Common myeloid progenitor, CD34-positive (primary cell): Measurements from ENCODE around the gene COL15A1.
"Not testable (repeated sequence)": the region's sequence is repeated elsewhere in the genome, so short reads cannot be mapped to it uniquely, and the experiment has no call there.

Source experiments
- CTCF ChIA-PET: fragments of 350-600 bp; sonication (Branson Sonifier 250); formaldehyde crosslinking; loops from one replicate; lab custom pipeline; 2021; ENCODE audit warnings: antibody characterized with exemption; lab: Charles Lee
- POLR2A ChIA-PET: fragments of 350-600 bp; sonication (Branson Sonifier 250); formaldehyde crosslinking; loops from one replicate; lab custom pipeline; 2021; ENCODE audit warnings: antibody characterized with exemption; lab: Charles Lee
- DNase-seq, 3 donors: peaks; one replicate each; pipeline versions ENCODE4 v3.0.0 to v3.0.0-alpha.2; 2013
- H3K27ac ChIP-seq, 2 experiments: 1 replicate in 1 of 2; 2 replicates in 1 of 2; pipeline ENCODE4 v1.7.0; 2013; ENCODE audit warnings: inconsistent platforms in 2 of 2, low read length in 2 of 2, mild to moderate bottlenecking in 2 of 2, low read depth in 1 of 2, moderate library complexity in 1 of 2; ENCODE audit not compliant: severe bottlenecking in 2 of 2, insufficient read depth in 1 of 2, poor library complexity in 1 of 2
- H3K27me3 ChIP-seq, 5 experiments: replicated peaks in 2 of 5; 1 replicate in 3 of 5; 2 replicates in 2 of 5; pipeline versions ENCODE4 v1.6.1 to v1.7.0; 2013; ENCODE audit warnings: low read length in 4 of 5, mild to moderate bottlenecking in 2 of 5, moderate library complexity in 2 of 5, inconsistent platforms in 1 of 5; ENCODE audit not compliant: insufficient read depth in 5 of 5, control insufficient read depth in 4 of 5
- H3K36me3 ChIP-seq, 4 experiments: 1 replicate in 2 of 4; 2 replicates in 2 of 4; pipeline versions ENCODE4 v1.6.1 to v1.7.0; 2013; ENCODE audit warnings: low read length in 3 of 4, control low read depth in 1 of 4, mild to moderate bottlenecking in 1 of 4; ENCODE audit not compliant: control insufficient read depth in 4 of 4, insufficient read depth in 4 of 4
- H3K4me1 ChIP-seq, 4 experiments: 1 replicate in 3 of 4; 2 replicates in 1 of 4; pipeline versions ENCODE4 v1.6.1 to v1.7.1; 2013; ENCODE audit warnings: low read length in 3 of 4, mild to moderate bottlenecking in 3 of 4, control low read depth in 1 of 4, inconsistent platforms in 1 of 4, moderate library complexity in 1 of 4; ENCODE audit not compliant: control insufficient read depth in 4 of 4, insufficient read depth in 4 of 4; ENCODE audit errors: control extremely low read depth in 1 of 4
- H3K4me3 ChIP-seq, 7 experiments: 1 replicate in 4 of 7; 2 replicates in 3 of 7; pipeline versions ENCODE4 v1.5.1 to v1.7.0; 2013; ENCODE audit warnings: mild to moderate bottlenecking in 7 of 7, low read length in 6 of 7, moderate library complexity in 6 of 7, inconsistent platforms in 2 of 7, low read depth in 2 of 7, control low read depth in 1 of 7; ENCODE audit not compliant: insufficient read depth in 4 of 7, control insufficient read depth in 1 of 7; ENCODE audit errors: extremely low read depth in 1 of 7
- H3K9me3 ChIP-seq, 5 experiments: 1 replicate in 4 of 5; 2 replicates in 1 of 5; pipeline versions ENCODE4 v1.6.1 to v1.7.1; 2013; ENCODE audit warnings: low read length in 4 of 5, mild to moderate bottlenecking in 2 of 5, inconsistent platforms in 1 of 5, low read depth in 1 of 5, moderate library complexity in 1 of 5; ENCODE audit not compliant: control insufficient read depth in 4 of 5, insufficient read depth in 2 of 5; ENCODE audit errors: control extremely low read depth in 1 of 5
- WGBS: methylation state at CpG from one replicate; pipeline ENCODE4 v1.1.5; 2013; ENCODE audit not compliant: insufficient coverage; 5-methylcytosine and 5-hydroxymethylcytosine counted together

COL15A1 gene

DNA sequence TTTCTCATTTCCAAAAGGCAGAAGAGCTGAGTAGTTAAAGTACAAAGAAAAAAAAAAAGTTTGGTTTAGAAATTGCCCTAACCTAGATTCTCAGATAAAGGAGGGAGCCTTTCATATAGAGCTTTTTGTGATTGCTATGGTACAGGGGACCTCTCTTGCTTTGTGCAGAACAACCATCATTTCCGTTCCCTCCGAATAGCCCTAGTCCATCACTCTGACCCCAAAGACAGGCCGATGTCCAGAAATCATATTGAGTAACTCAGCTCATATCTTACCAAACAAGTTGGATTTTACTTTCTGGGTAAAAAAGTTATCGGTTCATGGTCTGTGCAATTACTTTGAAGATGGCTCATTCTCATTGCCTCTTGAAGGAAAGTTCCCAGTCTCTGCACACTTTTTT is 36.7 kb upstream of the COL15A1 start:
- Histone ChIP-seq H3K27ac (no peak overlapping the region), H3K9me3 (no peaks in the 10 kb centered on the region), H3K4me3 (no peak overlapping the region), H3K4me1 (peaks cover 0 to 4% (median 0%) of the 10 kb centered on the region in 4 experiments), H3K36me3 (no peaks in the 10 kb centered on the region), H3K27me3 (no peaks in the 10 kb centered on the region)
- WGBS, result 100% methylated on average over 4 of the region's 4 CpGs
- DNase-seq, result no peak
- POLR2A ChIA-PET, result no interaction called here
- CTCF ChIA-PET, result no interaction called here

DNA sequence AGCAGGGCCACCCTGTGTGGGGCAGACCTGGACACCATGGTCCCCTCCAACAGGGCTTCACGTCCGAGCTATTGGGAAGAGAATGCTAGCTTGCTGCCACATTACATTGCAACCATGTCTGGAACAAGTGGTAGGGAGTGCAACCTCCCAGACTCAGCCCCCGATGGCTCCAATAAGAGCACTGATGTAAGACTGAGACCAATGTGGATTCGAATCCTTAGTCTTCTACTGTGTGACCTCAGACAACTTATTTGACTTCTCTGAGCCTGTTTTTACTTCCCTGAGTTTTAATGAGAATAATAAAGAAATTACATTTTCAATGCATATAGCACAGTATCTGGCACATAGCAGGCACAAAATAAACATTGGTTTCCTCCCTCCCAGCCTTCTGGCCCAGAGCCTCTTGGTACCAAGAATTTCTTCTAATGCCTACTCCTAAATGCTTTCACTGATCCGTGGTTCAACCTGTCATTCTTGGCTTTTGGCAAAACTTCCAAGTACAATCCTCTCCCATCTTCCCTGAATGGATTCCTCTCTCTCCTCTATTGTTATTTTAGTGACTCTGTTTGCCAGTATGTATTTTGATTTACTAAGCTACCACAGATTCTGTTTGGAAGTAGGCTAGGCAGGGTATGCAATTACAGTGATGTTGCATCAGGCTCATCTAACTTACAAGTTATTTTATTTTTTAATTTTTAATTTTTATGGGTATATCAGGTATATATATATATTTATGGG is 34.6 kb upstream of the COL15A1 start:
- Histone ChIP-seq H3K27ac (no peak overlapping the region), H3K4me1 (peaks cover 0 to 4% (median 0%) of the 10 kb centered on the region in 4 experiments), H3K36me3 (no peaks in the 10 kb centered on the region), H3K4me3 (no peak overlapping the region), H3K27me3 (no peaks in the 10 kb centered on the region), H3K9me3 (no peaks in the 10 kb centered on the region)
- ChIA-PET POLR2A (interaction anchor here (0.6 kb wide), 1 partner anchor 76 kb away, joined by 4 read pairs; no protein-coding TSS in a partner anchor), CTCF (interaction anchor here (1.3 kb wide), 1 partner anchor 90 kb away, joined by 3 read pairs; no protein-coding TSS in a partner anchor)
- no peak for DNase-seq
- WGBS, result 98% methylated on average over 5 of the region's 5 CpGs

DNA sequence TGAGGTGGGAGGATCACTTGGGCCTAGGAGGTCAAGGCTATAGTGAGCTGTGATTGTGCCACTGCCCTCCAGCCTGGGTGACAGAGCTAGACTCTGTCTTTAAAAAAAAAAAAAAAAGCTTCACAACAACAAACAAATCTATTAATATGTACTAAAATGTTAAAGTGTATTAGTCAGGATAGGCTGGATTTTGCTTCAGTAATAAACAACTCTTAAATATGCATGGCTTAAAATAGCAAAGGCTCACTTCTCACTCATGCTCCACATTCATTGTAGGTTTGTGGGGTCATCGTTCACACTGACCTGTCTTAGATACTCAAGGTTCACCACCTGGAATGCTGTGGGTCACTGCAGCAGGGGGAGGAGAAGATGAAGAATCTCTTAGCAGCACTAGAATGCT is 33.8 kb upstream of the COL15A1 start:
- CTCF ChIA-PET, result no interaction called here

GRCh38 chr9:98911042-98911441 is 32.7 kb upstream of the COL15A1 start:
- Histone ChIP-seq H3K4me1 (peaks cover 0 to 4% (median 0%) of the 10 kb centered on the region in 4 experiments), H3K9me3 (no peaks in the 10 kb centered on the region), H3K4me3 (no peak overlapping the region), H3K36me3 (no peaks in the 10 kb centered on the region), H3K27me3 (no peaks in the 10 kb centered on the region), H3K27ac (no peak overlapping the region)
- POLR2A ChIA-PET, result no interaction called here
- CTCF ChIA-PET, result no interaction called here
- WGBS, result 99% methylated on average over 5 of the region's 5 CpGs
- no peak for DNase-seq

More for the DNA sequence above, 33.8 kb upstream of the COL15A1 start:
- no peak overlapping the region for H3K27ac ChIP-seq
- no CpG with 5 or more reads among the region's 1 CpG for WGBS
- DNase-seq, result no peak
- no peaks in the 10 kb centered on the region for H3K27me3 ChIP-seq
- H3K9me3 ChIP-seq, result no peaks in the 10 kb centered on the region
- H3K4me3 ChIP-seq, result no peak overlapping the region
- POLR2A ChIA-PET, result no interaction called here
- no peaks in the 10 kb centered on the region for H3K36me3 ChIP-seq
- H3K4me1 ChIP-seq, result peaks cover 0 to 4% (median 0%) of the 10 kb centered on the region in 4 experiments

DNA sequence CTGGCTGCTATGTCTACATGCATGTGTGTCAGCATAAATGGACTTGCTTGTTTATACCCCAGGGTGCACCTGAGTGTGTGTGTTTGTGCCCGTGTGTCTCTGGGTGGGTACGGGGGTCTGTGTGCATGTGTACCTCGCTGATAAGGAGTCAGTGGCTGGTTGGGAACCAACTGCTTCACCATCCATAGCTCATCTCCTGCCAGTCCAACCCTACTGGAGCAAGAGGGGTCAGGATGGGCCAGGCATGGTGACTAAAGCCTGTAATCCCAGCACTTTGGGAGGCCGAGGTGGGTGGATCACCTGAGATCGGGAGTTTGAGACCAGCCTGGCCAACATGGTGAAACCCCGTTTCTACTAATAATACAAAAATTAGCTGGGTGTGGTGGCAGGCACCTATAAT is 32.0 kb upstream of the COL15A1 start:
- POLR2A ChIA-PET, H3K9me3 ChIP-seq, CTCF ChIA-PET, H3K4me1 ChIP-seq, H3K27me3 ChIP-seq, H3K36me3 ChIP-seq, DNase-seq, H3K27ac ChIP-seq, H3K4me3 ChIP-seq: not testable (repeated sequence)
- WGBS, result 92% methylated on average over 2 of the region's 6 CpGs

DNA sequence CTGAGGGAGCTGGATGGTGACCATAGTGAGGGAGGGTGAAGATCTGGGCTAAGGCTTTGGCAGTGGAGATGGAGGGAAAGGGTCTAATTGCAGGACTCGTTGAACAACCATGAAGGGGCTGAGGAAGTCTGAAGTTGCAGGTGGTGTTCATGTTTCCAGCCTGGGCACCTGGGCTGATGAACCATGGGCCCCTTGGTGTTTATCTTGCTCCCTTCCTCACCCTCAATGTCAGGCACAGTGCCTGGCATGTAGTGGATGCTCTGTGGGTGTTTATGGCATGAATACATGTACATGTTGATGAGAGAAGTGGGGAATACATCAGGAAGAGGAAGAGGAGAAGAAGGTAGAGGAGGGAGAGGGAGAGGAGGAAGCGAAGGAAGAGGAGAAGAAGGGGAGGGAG is 31.3 kb upstream of the COL15A1 start:
- Histone ChIP-seq H3K27ac (no peak overlapping the region), H3K9me3 (no peaks in the 10 kb centered on the region), H3K27me3 (no peaks in the 10 kb centered on the region), H3K4me3 (no peak overlapping the region), H3K36me3 (no peaks in the 10 kb centered on the region), H3K4me1 (peaks cover 0 to 4% (median 0%) of the 10 kb centered on the region in 4 experiments)
- DNase-seq, result no peak
- 83% methylated on average over 1 of the region's 2 CpGs for WGBS
- POLR2A ChIA-PET, result no interaction called here
- CTCF ChIA-PET, result no interaction called here

GRCh38 chr9:98913044-98913443 is 30.7 kb upstream of the COL15A1 start:
- H3K4me3 ChIP-seq, result no peak overlapping the region
- H3K27ac ChIP-seq, result no peak overlapping the region
- CTCF ChIA-PET, result no interaction called here
- H3K27me3 ChIP-seq, result no peaks in the 10 kb centered on the region
- POLR2A ChIA-PET, result no interaction called here
- DNase-seq, result no peak
- H3K4me1 ChIP-seq, result peaks cover 0 to 4% (median 0%) of the 10 kb centered on the region in 4 experiments
- no peaks in the 10 kb centered on the region for H3K9me3 ChIP-seq
- no peaks in the 10 kb centered on the region for H3K36me3 ChIP-seq
- 93% methylated on average over 3 of the region's 4 CpGs for WGBS
